ENCODE data around the gene TBC1D22A. TPM values are rescaled to one million over a fixed set of nuclear protein-coding genes. Genes with fewer than 3 reads are reported as not detected.

Gene TBC1D22A
- polyA plus RNA-seq, 1 donor (not counting 4 experiments of a cell fraction or from before 2014, with no cell fraction given): 20.9 TPM

- FAIRE-seq (no peak), DNase-seq (ENCODE audit: low read depth, low spot score) (no peak)
- H3K9ac ChIP-seq (ENCODE audit: control insufficient read depth, extremely low read depth, insufficient read depth, low read length): no peak overlapping the region
- H3K27ac ChIP-seq (ENCODE audit: control insufficient read depth, insufficient read depth, low read length): no peak overlapping the region
- H3K27me3 ChIP-seq (ENCODE audit: control insufficient read depth, extremely low read depth, insufficient read depth, low read length): no peaks in the 10 kb centered on the region
- dilution Hi-C loops (cut with MboI; ENCODE audit: extremely low pct_ligation_motif_present, low sequenced_read_pairs): no loop called here
- H3K4me1 ChIP-seq (ENCODE audit: control insufficient read depth, extremely low read depth, insufficient read depth, low read length): no peaks in the 10 kb centered on the region
- no peaks in the 10 kb centered on the region for H4K20me1 ChIP-seq (ENCODE audit: control insufficient read depth, extremely low read depth, insufficient read depth, low read length)
- TF ChIP-seq EZH2 (IDR thresholded peaks at IDR 0.05; ENCODE audit: low read length) (no peak), CTCF (optimal IDR thresholded peaks at IDR 0.05 in 1 of 3, IDR thresholded peaks at IDR 0.05 in 1 of 3, conservative IDR thresholded peaks at IDR 0.05 in 1 of 3; ENCODE audit: extremely low read depth in 1 of 3, insufficient read depth in 2 of 3, low read length in 3 of 3) (no peak)
- H3K4me2 ChIP-seq (ENCODE audit: control insufficient read depth, extremely low read depth, insufficient read depth, low read depth, low read length): no peak overlapping the region
- H2AFZ ChIP-seq (ENCODE audit: control insufficient read depth, low read length): no peak overlapping the region
- no peaks in the 10 kb centered on the region for H3K9me3 ChIP-seq (ENCODE audit: control insufficient read depth, low read depth, low read length)
- H3K79me2 ChIP-seq (ENCODE audit: control insufficient read depth, insufficient read depth, low read length): peaks cover 36% of the 10 kb centered on the region
- peaks cover 0 to 3% of the 10 kb centered on the region in 2 experiments for H3K36me3 ChIP-seq (ENCODE audit: control insufficient read depth in 2 of 2, extremely low read depth in 1 of 2, insufficient read depth in 2 of 2, low read length in 2 of 2)
- H3K4me3 ChIP-seq (ENCODE audit: control insufficient read depth in 2 of 3, extremely low read depth in 1 of 3, insufficient read depth in 2 of 3, low read depth in 1 of 3, low read length in 3 of 3): no peak overlapping the region
- peaks cover 3% of the 10 kb centered on the region for H3K9me1 ChIP-seq (ENCODE audit: control insufficient read depth, extremely low read depth, insufficient read depth, low read length)
These were observed 94.9 kb downstream of the TBC1D22A start for GRCh38 chr22:46857142-46857884.

- Histone ChIP-seq H3K27me3 (ENCODE audit: control insufficient read depth, extremely low read depth, insufficient read depth, low read length) (no peaks in the 10 kb centered on the region), H3K9me3 (ENCODE audit: control insufficient read depth, low read depth, low read length) (no peaks in the 10 kb centered on the region), H3K4me3 (ENCODE audit: control insufficient read depth in 2 of 3, extremely low read depth in 1 of 3, insufficient read depth in 2 of 3, low read depth in 1 of 3, low read length in 3 of 3) (no peak overlapping the region), H3K4me1 (ENCODE audit: control insufficient read depth, extremely low read depth, insufficient read depth, low read length) (no peaks in the 10 kb centered on the region), H3K36me3 (ENCODE audit: control insufficient read depth in 2 of 2, extremely low read depth in 1 of 2, insufficient read depth in 2 of 2, low read length in 2 of 2) (peaks cover 0 to 3% of the 10 kb centered on the region in 2 experiments), H3K9ac (ENCODE audit: control insufficient read depth, extremely low read depth, insufficient read depth, low read length) (no peak overlapping the region), H3K4me2 (ENCODE audit: control insufficient read depth, extremely low read depth, insufficient read depth, low read depth, low read length) (no peak overlapping the region), H2AFZ (ENCODE audit: control insufficient read depth, low read length) (no peak overlapping the region), H4K20me1 (ENCODE audit: control insufficient read depth, extremely low read depth, insufficient read depth, low read length) (no peaks in the 10 kb centered on the region), H3K79me2 (ENCODE audit: control insufficient read depth, insufficient read depth, low read length) (peaks cover 32% of the 10 kb centered on the region), H3K9me1 (ENCODE audit: control insufficient read depth, extremely low read depth, insufficient read depth, low read length) (peaks cover 3% of the 10 kb centered on the region), H3K27ac (ENCODE audit: control insufficient read depth, insufficient read depth, low read length) (no peak overlapping the region)
- DNase-seq (ENCODE audit: low read depth, low spot score) (no peak), FAIRE-seq (no peak)
- TF ChIP-seq CTCF (optimal IDR thresholded peaks at IDR 0.05 in 1 of 3, IDR thresholded peaks at IDR 0.05 in 1 of 3, conservative IDR thresholded peaks at IDR 0.05 in 1 of 3; ENCODE audit: extremely low read depth in 1 of 3, insufficient read depth in 2 of 3, low read length in 3 of 3) (no peak), EZH2 (IDR thresholded peaks at IDR 0.05; ENCODE audit: low read length) (no peak)
- dilution Hi-C loops (cut with MboI; ENCODE audit: extremely low pct_ligation_motif_present, low sequenced_read_pairs): no loop called here
These were observed 95.4 kb downstream of the TBC1D22A start for GRCh38 chr22:46857885-46858143.

All from keratinocyte (primary cell).